GM23338 (cell line): ENCODE measurements around the gene AHI1. TPM values are rescaled to one million over a fixed set of nuclear protein-coding genes. Genes with fewer than 3 reads are reported as not detected.

Experiments used
- ATAC-seq: fragments of 200-7000 bp; cut with Tn5 transposase; 3 replicates; pipeline ENCODE4 v1.9.1; 2020
- DNase-seq: peaks from one replicate; pipeline ENCODE4 v3.0.0-alpha.2; 2015; ENCODE audit warnings: low spot score
- H2AFZ ChIP-seq: fragments of 200-600 bp; sonication (generic); 2 replicates; pipeline ENCODE4 v1.8.0; 2016; ENCODE audit warnings: antibody characterized with exemption, mild to moderate bottlenecking, moderate library complexity
- H3F3A ChIP-seq: fragments of 200-600 bp; sonication (generic); replicated peaks from 2 replicates; pipeline ENCODE4 v1.8.0; 2017; ENCODE audit warnings: antibody characterized with exemption, mixed run types, low read depth
- H3K27ac ChIP-seq: fragments of 200-600 bp; sonication (generic); 2 replicates; pipeline ENCODE4 v1.6.1; 2016; ENCODE audit warnings: low read depth
- H3K27me3 ChIP-seq: fragments of 200-600 bp; sonication (generic); 2 replicates; pipeline ENCODE4 v1.8.0; 2016; ENCODE audit warnings: mild to moderate bottlenecking, mixed run types, moderate library complexity; ENCODE audit not compliant: insufficient read depth
- H3K36me3 ChIP-seq: fragments of 200-600 bp; sonication (generic); 2 replicates; pipeline ENCODE4 v1.8.0; 2016; ENCODE audit warnings: mild to moderate bottlenecking; ENCODE audit not compliant: insufficient read depth
- H3K4me1 ChIP-seq: fragments of 200-600 bp; sonication (generic); 2 replicates; pipeline ENCODE4 v1.8.0; 2016; ENCODE audit warnings: mild to moderate bottlenecking, moderate library complexity; ENCODE audit not compliant: insufficient read depth
- H3K4me2 ChIP-seq: fragments of 200-600 bp; sonication (generic); 2 replicates; pipeline ENCODE4 v1.7.1; 2017; ENCODE audit warnings: mixed run types
- H3K4me3 ChIP-seq: fragments of 200-600 bp; sonication (generic); 2 replicates; pipeline ENCODE4 v1.6.1; 2016; ENCODE audit warnings: mixed run types
- H3K79me2 ChIP-seq: fragments of 200-600 bp; sonication (generic); replicated peaks from 2 replicates; pipeline ENCODE4 v1.8.0; 2017; ENCODE audit warnings: mild to moderate bottlenecking; ENCODE audit not compliant: insufficient read depth
- H3K9me2 ChIP-seq: fragments of 200-600 bp; sonication (generic); 2 replicates; pipeline ENCODE4 v1.8.0; 2017; ENCODE audit not compliant: insufficient read depth
- H4K20me1 ChIP-seq: fragments of 200-600 bp; sonication (generic); replicated peaks from 2 replicates; pipeline ENCODE4 v1.8.0; 2017; ENCODE audit warnings: mild to moderate bottlenecking; ENCODE audit not compliant: insufficient read depth
- H3K27ac Mint-ChIP-seq: 2 replicates; pipeline ENCODE4 v1.8.0; 2020; ENCODE audit warnings: inconsistent platforms, mild to moderate bottlenecking, moderate library complexity, mixed read lengths
- H3K27me3 Mint-ChIP-seq: 3 replicates; pipeline ENCODE4 v1.8.0; 2022; ENCODE audit warnings: low read depth, mild to moderate bottlenecking, moderate library complexity, mixed read lengths, inconsistent platforms; ENCODE audit not compliant: insufficient read depth, poor library complexity
- H3K36me3 Mint-ChIP-seq: 3 replicates; pipeline ENCODE4 v1.8.0; 2021; ENCODE audit warnings: low read depth, mild to moderate bottlenecking, inconsistent platforms, moderate library complexity, mixed read lengths
- H3K4me1 Mint-ChIP-seq: 3 replicates; pipeline ENCODE4 v1.8.0; 2020; ENCODE audit warnings: mild to moderate bottlenecking, inconsistent platforms, mixed read lengths
- H3K4me3 Mint-ChIP-seq: 3 replicates; pipeline ENCODE4 v1.8.0; 2021; ENCODE audit warnings: moderate library complexity, mild to moderate bottlenecking, inconsistent platforms, mixed read lengths
- H3K9me3 Mint-ChIP-seq: 3 replicates; pipeline ENCODE4 v1.8.0; 2020; ENCODE audit warnings: moderate library complexity, mild to moderate bottlenecking, inconsistent platforms, mixed read lengths
- CREB1 ChIP-seq: fragments of 250-450 bp; sonication (Bioruptor Pico); IDR thresholded peaks from 2 replicates; pipeline ENCODE4 v1.5.0; 2020; ENCODE audit warnings: low read depth, mild to moderate bottlenecking, moderate library complexity
- CTCF ChIP-seq, 2 experiments: fragments of 200-600 bp in 1 of 2; sonication (generic) in 1 of 2; conservative IDR thresholded peaks; 2 replicates each; pipeline versions ENCODE4 v1.5.1 to v1.6.1; 2016 to 2017; ENCODE audit warnings: antibody characterized with exemption in 2 of 2, low read depth in 2 of 2, mild to moderate bottlenecking in 2 of 2, moderate library complexity in 1 of 2
- ETS1 ChIP-seq: IDR thresholded peaks from 2 replicates; pipeline ENCODE4 v1.6.1; 2016; ENCODE audit warnings: antibody characterized with exemption
- EZH2 ChIP-seq: fragments of 200-600 bp; sonication (generic); IDR thresholded peaks from one replicate; pipeline ENCODE4 v1.8.0; 2017; ENCODE audit warnings: antibody characterized with exemption, mild to moderate bottlenecking, low read depth; ENCODE audit not compliant: unreplicated experiment
- JUNB ChIP-seq: IDR thresholded peaks from one replicate; pipeline ENCODE4 v1.6.1; 2016; ENCODE audit warnings: antibody characterized with exemption; ENCODE audit not compliant: unreplicated experiment
- NANOG ChIP-seq: IDR thresholded peaks from 2 replicates; pipeline ENCODE4 v1.6.1; 2016; ENCODE audit warnings: antibody characterized with exemption, borderline replicate concordance
- POLR2AphosphoS5 ChIP-seq: IDR thresholded peaks from 2 replicates; pipeline ENCODE4 v1.6.1; 2016; ENCODE audit warnings: antibody characterized with exemption, low read depth
- REST ChIP-seq: IDR thresholded peaks from one replicate; pipeline ENCODE4 v1.6.1; 2018; ENCODE audit warnings: antibody characterized with exemption; ENCODE audit not compliant: unreplicated experiment
- STAT1 ChIP-seq: IDR thresholded peaks from one replicate; pipeline ENCODE4 v1.6.1; 2016; ENCODE audit warnings: antibody characterized with exemption; ENCODE audit not compliant: unreplicated experiment
- ZNF331 ChIP-seq: fragments of 250-450 bp; sonication (Bioruptor Pico); IDR thresholded peaks from 2 replicates; pipeline ENCODE4 v1.5.0; 2020; ENCODE audit warnings: low read depth, mild to moderate bottlenecking, moderate library complexity
- ZNF462 ChIP-seq: fragments of 250-450 bp; sonication (Bioruptor Pico); IDR thresholded peaks from 2 replicates; pipeline ENCODE4 v1.5.0; 2020; ENCODE audit warnings: mild to moderate bottlenecking, moderate library complexity
- polyA plus RNA-seq: library from polyadenylated mRNA; unstranded; fragments of >200 nt; fragmentation: Nextera tagmentation; extraction: Ambion mirVana; gene quantifications from 2 replicates; pipeline ENCODE4 v1.2.1, GENCODE V29; 2016
- total RNA-seq: library from RNA; depleted of rRNA; stranded (reverse); fragments of >200 nt; shearing (Covaris generic); gene quantifications from 2 replicates; pipeline ENCODE4 v1.2.3, GENCODE V29; 2014

AHI1 gene
- total and polyA plus RNA-seq, 2 experiments from 2014 or later: 19.8 to 72.9 TPM

- TF ChIP-seq POLR2AphosphoS5 (no peak), JUNB (no peak), REST (no peak), EZH2 (no peak), ETS1 (no peak), ZNF331 (CRISPR knock-in tag) (no peak), CTCF (conservative IDR thresholded peaks at IDR 0.05; ENCODE audit: low read depth in 2 of 2) (no peak), CREB1 (CRISPR knock-in tag) (no peak), NANOG (no peak), ZNF462 (no peak), STAT1 (no peak)
- H4K20me1 ChIP-seq: no peaks in the 10 kb centered on the region
- DNase-seq (no peak), ATAC-seq (no peak)
- no peak overlapping the region for H2AFZ ChIP-seq
- H3K4me3 ChIP-seq: no peak overlapping the region
- Mint-ChIP-seq H3K27me3 (no peaks in the 10 kb centered on the region), H3K4me1 (no peaks in the 10 kb centered on the region), H3K27ac (no peak overlapping the region), H3K36me3 (no peaks in the 10 kb centered on the region), H3K4me3 (no peak overlapping the region), H3K9me3 (no peaks in the 10 kb centered on the region)
- no peak overlapping the region for H3K27ac ChIP-seq
- peaks cover 3% of the 10 kb centered on the region; the same call in 1 of the 2 replicates for H3K9me2 ChIP-seq
- no peaks in the 10 kb centered on the region for H3F3A ChIP-seq
- H3K27me3 ChIP-seq: no peaks in the 10 kb centered on the region
- H3K79me2 ChIP-seq: no peaks in the 10 kb centered on the region
- no peak overlapping the region for H3K4me2 ChIP-seq
- H3K36me3 ChIP-seq: no peaks in the 10 kb centered on the region
- H3K4me1 ChIP-seq: no peaks in the 10 kb centered on the region
These were observed 32.6 kb upstream of the AHI1 start for GRCh38 chr6:135530113-135530512.
